Measurements from ENCODE around the gene CDK5. TPM values are rescaled to one million over a fixed set of nuclear protein-coding genes. Genes with fewer than 3 reads are reported as not detected.

The CDK5 gene
- total and polyA plus RNA-seq, 9 of the 15 experiments (the other 6 are each of a cell fraction or from before 2014, with no cell fraction given), result 3.2 to 38.0 (median 27.5) TPM

- TF ChIP-seq, protein P1, sequence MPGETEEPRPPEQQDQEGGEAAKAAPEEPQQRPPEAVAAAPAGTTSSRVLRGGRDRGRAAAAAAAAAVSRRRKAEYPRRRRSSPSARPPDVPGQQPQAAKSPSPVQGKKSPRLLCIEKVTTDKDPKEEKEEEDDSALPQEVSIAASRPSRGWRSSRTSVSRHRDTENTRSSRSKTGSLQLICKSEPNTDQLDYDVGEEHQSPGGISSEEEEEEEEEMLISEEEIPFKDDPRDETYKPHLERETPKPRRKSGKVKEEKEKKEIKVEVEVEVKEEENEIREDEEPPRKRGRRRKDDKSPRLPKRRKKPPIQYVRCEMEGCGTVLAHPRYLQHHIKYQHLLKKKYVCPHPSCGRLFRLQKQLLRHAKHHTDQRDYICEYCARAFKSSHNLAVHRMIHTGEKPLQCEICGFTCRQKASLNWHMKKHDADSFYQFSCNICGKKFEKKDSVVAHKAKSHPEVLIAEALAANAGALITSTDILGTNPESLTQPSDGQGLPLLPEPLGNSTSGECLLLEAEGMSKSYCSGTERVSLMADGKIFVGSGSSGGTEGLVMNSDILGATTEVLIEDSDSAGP (CRISPR knock-in tag; IDR thresholded peaks at IDR 0.05), result peak; percentile 16; the same call in 1 of the 2 replicates
- TF ChIP-seq BRF1 (IDR thresholded peaks at IDR 0.05; ENCODE audit: borderline replicate concordance, extremely low read depth, insufficient read length), result no peak
- no peak for TF ChIP-seq HDAC6 (IDR thresholded peaks at IDR 0.05; ENCODE audit: low read depth, low read length)
- no peak for TF ChIP-seq MCM7 (IDR thresholded peaks at IDR 0.05)
- TF ChIP-seq EZH2 (IDR thresholded peaks at IDR 0.05; ENCODE audit: borderline replicate concordance, low read depth, low read length), result no peak
- no peak for TF ChIP-seq HNRNPLL (IDR thresholded peaks at IDR 0.05; ENCODE audit: low read depth, low read length, poor library complexity, severe bottlenecking)
- TF ChIP-seq EWSR1 (IDR thresholded peaks at IDR 0.05; ENCODE audit: borderline replicate concordance, low read depth, partially characterized antibody), result no peak
- TF ChIP-seq CCNT2 (IDR thresholded peaks at IDR 0.05; ENCODE audit: borderline replicate concordance, extremely low read depth, insufficient read length, low read depth, low read length), result no peak
- no peak for TF ChIP-seq ZNF384 (IDR thresholded peaks at IDR 0.05; ENCODE audit: low read depth, low read length)
- TF ChIP-seq JUN (IDR thresholded peaks at IDR 0.05; ENCODE audit: borderline replicate concordance, low read depth, low read length), result peak; percentile 30; the same call in 1 of the 2 replicates
- TF ChIP-seq JUN (CRISPR knock-in tag; IDR thresholded peaks at IDR 0.05; ENCODE audit: borderline replicate concordance), result no peak
- TF ChIP-seq POLR2AphosphoS5 (IDR thresholded peaks at IDR 0.05; ENCODE audit: control insufficient read depth, insufficient read depth, low read depth, low read length), result no peak
- TF ChIP-seq TGIF2 (CRISPR knock-in tag; IDR thresholded peaks at IDR 0.05), result 0 out of 2 replicates have a peak, but pooled peaks have one; percentile 64
- TF ChIP-seq MTA1 (IDR thresholded peaks at IDR 0.05; ENCODE audit: borderline replicate concordance), result 0 out of 2 replicates have a peak, but pooled peaks have one; percentile 28
Measured at GRCh38 chr7:151056283-151056665, 1.4 kb downstream of the CDK5 start (continued).

Measured in K562 (cell line).